ENCODE measurements around the gene PTPN7.
"Not testable (repeated sequence)": the region's sequence is repeated elsewhere in the genome, so short reads cannot be mapped to it uniquely, and the experiment has no call there.

The PTPN7 gene

DNA sequence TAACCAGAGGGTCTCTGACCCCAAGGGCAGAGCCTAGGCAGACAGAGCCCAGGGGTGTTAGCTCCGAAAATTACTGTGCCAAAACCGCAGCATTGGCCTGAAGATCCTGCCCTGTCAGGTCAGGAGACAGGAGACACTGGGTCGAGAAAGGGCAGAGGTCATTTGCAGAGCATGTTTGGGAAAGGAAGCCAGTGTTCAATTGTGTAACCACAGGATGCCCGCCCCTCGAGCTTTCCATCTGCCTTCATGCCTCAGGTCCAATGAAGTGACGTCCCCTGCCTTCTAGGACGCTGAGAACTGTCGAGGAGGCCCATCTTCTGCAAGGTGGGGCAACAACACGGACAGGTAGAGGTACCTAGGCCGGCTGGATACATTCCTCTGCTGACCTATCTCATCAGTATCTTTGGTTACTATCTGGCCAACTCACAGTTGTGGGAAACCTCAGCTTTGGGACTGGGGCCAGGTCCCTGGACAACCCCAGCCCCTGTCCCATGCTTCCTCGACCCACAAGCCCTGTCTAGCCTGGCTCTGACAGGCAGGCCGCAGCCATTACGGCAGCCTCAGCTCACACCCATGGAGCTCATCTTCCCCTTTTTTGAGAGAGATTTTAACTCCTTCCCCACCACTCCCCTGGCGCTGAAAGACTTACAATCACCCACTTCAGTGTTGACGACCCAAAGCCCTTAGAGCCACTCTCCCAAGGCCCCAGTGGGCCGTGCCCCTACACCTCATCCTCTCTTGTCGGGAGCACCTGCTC lies 17.2 kb downstream of the PTPN7 start:
- H3K9ac ChIP-seq (ENCODE audit: low read length): peak overlapping the region; percentile 93
- H2AFZ ChIP-seq (ENCODE audit: low read depth, low read length): no peak overlapping the region
- no peak for TF ChIP-seq EZH2phosphoT487 (IDR thresholded peaks at IDR 0.05; ENCODE audit: low read depth)
- TF ChIP-seq, protein P1, sequence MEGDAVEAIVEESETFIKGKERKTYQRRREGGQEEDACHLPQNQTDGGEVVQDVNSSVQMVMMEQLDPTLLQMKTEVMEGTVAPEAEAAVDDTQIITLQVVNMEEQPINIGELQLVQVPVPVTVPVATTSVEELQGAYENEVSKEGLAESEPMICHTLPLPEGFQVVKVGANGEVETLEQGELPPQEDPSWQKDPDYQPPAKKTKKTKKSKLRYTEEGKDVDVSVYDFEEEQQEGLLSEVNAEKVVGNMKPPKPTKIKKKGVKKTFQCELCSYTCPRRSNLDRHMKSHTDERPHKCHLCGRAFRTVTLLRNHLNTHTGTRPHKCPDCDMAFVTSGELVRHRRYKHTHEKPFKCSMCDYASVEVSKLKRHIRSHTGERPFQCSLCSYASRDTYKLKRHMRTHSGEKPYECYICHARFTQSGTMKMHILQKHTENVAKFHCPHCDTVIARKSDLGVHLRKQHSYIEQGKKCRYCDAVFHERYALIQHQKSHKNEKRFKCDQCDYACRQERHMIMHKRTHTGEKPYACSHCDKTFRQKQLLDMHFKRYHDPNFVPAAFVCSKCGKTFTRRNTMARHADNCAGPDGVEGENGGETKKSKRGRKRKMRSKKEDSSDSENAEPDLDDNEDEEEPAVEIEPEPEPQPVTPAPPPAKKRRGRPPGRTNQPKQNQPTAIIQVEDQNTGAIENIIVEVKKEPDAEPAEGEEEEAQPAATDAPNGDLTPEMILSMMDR (IDR thresholded peaks at IDR 0.05; ENCODE audit: low read depth, low read length): no peak

DNA sequence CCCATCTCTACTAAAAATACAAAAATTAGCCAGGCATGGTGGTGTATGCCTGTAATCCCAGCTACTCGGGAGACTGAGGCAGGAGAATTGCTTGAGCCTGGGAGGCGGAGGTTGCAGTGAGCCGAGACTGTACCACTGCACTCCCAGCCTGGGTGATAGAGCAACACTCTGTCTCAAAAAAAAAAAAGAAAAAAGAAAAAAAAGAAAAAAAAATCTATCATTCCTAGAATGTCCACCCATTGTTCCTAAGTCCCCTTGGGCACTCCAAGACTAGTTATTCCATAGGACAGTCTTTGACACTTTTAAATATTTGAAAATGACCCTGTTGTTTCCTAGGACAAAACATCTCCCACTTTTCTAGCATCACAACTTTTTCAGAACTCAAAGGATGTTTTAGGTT lies 18.9 kb downstream of the PTPN7 start:
- H3K4me1 ChIP-seq (ENCODE audit: low read length): peaks cover 13% of the 10 kb centered on the region
- not testable (repeated sequence) for H3K27me3 ChIP-seq (ENCODE audit: low read depth, low read length); H3K9ac ChIP-seq (ENCODE audit: low read length); H3K4me3 ChIP-seq (ENCODE audit: low read length); H3K27ac ChIP-seq (ENCODE audit: low read length); H3K4me2 ChIP-seq (ENCODE audit: low read length); H3K9me3 ChIP-seq (ENCODE audit: insufficient read depth, low read length); H2AFZ ChIP-seq (ENCODE audit: low read depth, low read length)
- peaks cover 26% of the 10 kb centered on the region for H3K36me3 ChIP-seq (replicated peaks; ENCODE audit: low read depth, low read length)
- H4K20me1 ChIP-seq (ENCODE audit: insufficient read depth, low read length): peaks cover 53% of the 10 kb centered on the region
- H3K79me2 ChIP-seq (ENCODE audit: low read length): peaks cover 70% of the 10 kb centered on the region

More for the DNA sequence above, 17.2 kb downstream of the PTPN7 start:
- H3K27ac ChIP-seq (ENCODE audit: low read length): peak overlapping the region; percentile 74
- H3K9me3 ChIP-seq (ENCODE audit: insufficient read depth, low read length): no peaks in the 10 kb centered on the region
- peaks cover 64% of the 10 kb centered on the region for H3K79me2 ChIP-seq (ENCODE audit: low read length)
- H3K4me2 ChIP-seq (ENCODE audit: low read length): peak overlapping the region; percentile 94
- peaks cover 23% of the 10 kb centered on the region for H3K36me3 ChIP-seq (replicated peaks; ENCODE audit: low read depth, low read length)
- H3K27me3 ChIP-seq (ENCODE audit: low read depth, low read length): no peaks in the 10 kb centered on the region
- H3K4me3 ChIP-seq (ENCODE audit: low read length): peak overlapping the region; percentile 95
- peaks cover 13% of the 10 kb centered on the region for H3K4me1 ChIP-seq (ENCODE audit: low read length)
- peaks cover 46% of the 10 kb centered on the region for H4K20me1 ChIP-seq (ENCODE audit: insufficient read depth, low read length)

DNA sequence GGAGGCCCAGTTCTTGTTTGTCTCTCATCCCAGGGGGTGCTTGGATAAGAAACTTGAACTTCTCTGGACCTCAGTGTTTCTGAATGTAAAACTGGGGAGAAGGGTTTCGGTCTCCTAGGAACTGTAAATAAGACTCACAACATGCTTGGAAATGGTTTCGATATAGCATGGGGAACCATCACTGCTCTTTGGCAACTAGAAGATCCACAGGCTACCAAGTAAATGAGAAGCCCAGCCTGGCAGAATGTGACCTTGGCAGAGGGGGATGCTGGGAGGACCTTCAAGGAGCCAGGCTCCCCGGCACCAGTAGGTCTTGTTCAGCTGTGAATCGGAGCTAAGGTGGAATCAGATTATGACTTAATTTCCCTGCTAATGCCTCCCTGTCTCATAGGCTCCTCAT lies 19.6 kb downstream of the PTPN7 start:
- Histone ChIP-seq H2AFZ (ENCODE audit: low read depth, low read length) (no peak overlapping the region), H3K9ac (ENCODE audit: low read length) (no peak overlapping the region), H3K27me3 (ENCODE audit: low read depth, low read length) (no peaks in the 10 kb centered on the region), H3K4me1 (ENCODE audit: low read length) (peaks cover 13% of the 10 kb centered on the region), H3K4me3 (ENCODE audit: low read length) (no peak overlapping the region), H3K27ac (ENCODE audit: low read length) (no peak overlapping the region), H4K20me1 (ENCODE audit: insufficient read depth, low read length) (peaks cover 54% of the 10 kb centered on the region), H3K9me3 (ENCODE audit: insufficient read depth, low read length) (no peaks in the 10 kb centered on the region), H3K36me3 (replicated peaks; ENCODE audit: low read depth, low read length) (peaks cover 26% of the 10 kb centered on the region), H3K79me2 (ENCODE audit: low read length) (peaks cover 70% of the 10 kb centered on the region), H3K4me2 (ENCODE audit: low read length) (no peak overlapping the region)
- TF ChIP-seq EZH2phosphoT487 (IDR thresholded peaks at IDR 0.05; ENCODE audit: low read depth): no peak
- TF ChIP-seq, protein P1 (IDR thresholded peaks at IDR 0.05; ENCODE audit: low read depth, low read length): no peak

DNA sequence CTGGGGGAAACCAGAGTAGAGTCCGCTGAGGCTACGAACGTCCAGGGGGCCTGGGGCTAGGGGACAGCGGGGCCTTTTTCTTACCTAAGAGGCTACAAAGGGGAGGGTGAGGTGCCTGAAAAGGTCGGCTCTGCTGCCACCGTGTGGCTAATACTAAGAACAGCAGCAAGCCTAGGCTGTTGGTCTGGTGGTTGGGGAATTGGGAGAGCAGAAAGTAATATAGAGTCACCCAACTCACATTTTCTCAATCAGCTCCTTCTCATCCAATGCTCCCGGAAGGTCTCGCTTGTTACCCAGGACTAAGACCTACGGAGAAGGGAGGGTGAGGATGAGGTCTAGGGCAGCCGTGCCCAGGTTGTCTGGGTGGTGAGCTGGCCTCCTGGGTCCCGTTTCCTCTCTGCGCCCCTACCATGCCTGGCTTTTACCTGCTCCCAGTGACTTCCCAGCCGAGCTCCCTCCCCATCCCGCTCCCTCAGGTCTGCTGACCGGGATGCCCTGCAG lies 25.1 kb downstream of the PTPN7 start:
- no peaks in the 10 kb centered on the region for H3K27me3 ChIP-seq (ENCODE audit: low read depth, low read length)
- no peak overlapping the region for H3K4me2 ChIP-seq (ENCODE audit: low read length)
- no peaks in the 10 kb centered on the region for H3K9me3 ChIP-seq (ENCODE audit: insufficient read depth, low read length)
- H3K27ac ChIP-seq (ENCODE audit: low read length): no peak overlapping the region
- TF ChIP-seq EZH2phosphoT487 (IDR thresholded peaks at IDR 0.05; ENCODE audit: low read depth): no peak
- TF ChIP-seq, protein P1 (IDR thresholded peaks at IDR 0.05; ENCODE audit: low read depth, low read length): peak; percentile 92
- peaks cover 23% of the 10 kb centered on the region for H3K79me2 ChIP-seq (ENCODE audit: low read length)
- peaks cover 39% of the 10 kb centered on the region for H3K36me3 ChIP-seq (replicated peaks; ENCODE audit: low read depth, low read length)
- H2AFZ ChIP-seq (ENCODE audit: low read depth, low read length): no peak overlapping the region
- H3K4me3 ChIP-seq (ENCODE audit: low read length): no peak overlapping the region
- H3K4me1 ChIP-seq (ENCODE audit: low read length): no peaks in the 10 kb centered on the region
- no peak overlapping the region for H3K9ac ChIP-seq (ENCODE audit: low read length)
- H4K20me1 ChIP-seq (ENCODE audit: insufficient read depth, low read length): peaks cover 31% of the 10 kb centered on the region

Measured in OCI-LY3 (cell line).